Measurements from ENCODE around the gene BTN3A1. TPM values are rescaled to one million over a fixed set of nuclear protein-coding genes. Genes with fewer than 3 reads are reported as not detected.

Gene BTN3A1
- total and polyA plus RNA-seq, 2 of the 8 experiments (the other 6 are each of a cell fraction or from before 2014, with no cell fraction given): 4.7 to 5.6 TPM

DNA sequence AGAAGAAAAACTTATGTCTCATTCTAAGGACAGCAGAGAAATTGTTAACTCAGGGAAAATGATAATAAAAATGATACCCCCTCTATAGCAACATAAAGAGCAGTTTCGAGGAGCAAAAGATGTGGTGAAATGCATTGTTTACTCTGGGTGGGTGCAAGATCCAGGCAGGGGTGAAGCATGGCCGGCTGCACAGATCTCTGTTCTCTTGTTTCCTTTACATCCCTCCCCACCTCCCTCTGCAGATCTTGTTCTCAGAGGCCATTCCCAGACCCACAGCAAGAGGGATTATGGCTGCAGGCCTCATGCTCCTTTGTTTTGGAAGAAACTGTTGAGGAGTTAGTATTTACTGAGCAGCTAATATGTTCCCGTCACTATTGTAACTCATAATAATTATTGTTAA lies 1.8 kb downstream of the BTN3A1 start (continued):
- no peak for TF ChIP-seq CHD1 (IDR thresholded peaks at IDR 0.05; ENCODE audit: low read depth, low read length)
- no peak for TF ChIP-seq HDAC2 (IDR thresholded peaks at IDR 0.05; ENCODE audit: borderline replicate concordance in 1 of 2, low read depth in 2 of 2, low read length in 2 of 2)
- TF ChIP-seq KDM5A (IDR thresholded peaks at IDR 0.05; ENCODE audit: low read length): no peak
- no peak for TF ChIP-seq SIN3A (conservative IDR thresholded peaks at IDR 0.05 in 1 of 2, IDR thresholded peaks at IDR 0.05 in 1 of 2; ENCODE audit: low read depth in 1 of 2, low read length in 2 of 2)

Measured in H1 (cell line).